HepG2 (cell line): ENCODE results near the gene EIF1. TPM values are rescaled to one million over a fixed set of nuclear protein-coding genes. Genes with fewer than 3 reads are reported as not detected.

Source experiments
- BHLHE40 ChIP-seq: IDR thresholded peaks from 2 replicates; pipeline ENCODE4 v1.6.1; 2011; ENCODE audit warnings: low read length, improper control_type of control experiment
- BRD4 ChIP-seq: sonication (generic); formaldehyde crosslinking; IDR thresholded peaks from 2 replicates; pipeline ENCODE4 v1.4.0; 2020; ENCODE audit warnings: missing genetic modification reagents
- CAMTA2 ChIP-seq: sonication (generic); formaldehyde crosslinking; IDR thresholded peaks from 2 replicates; pipeline ENCODE4 v1.4.0; 2020; ENCODE audit warnings: mild to moderate bottlenecking, missing genetic modification reagents, borderline replicate concordance
- FIP1L1 ChIP-seq: fragments of 200-400 bp; formaldehyde crosslinking; IDR thresholded peaks from 2 replicates; pipeline ENCODE4 v1.6.1; 2018; ENCODE audit warnings: low read depth, mild to moderate bottlenecking, low read length, moderate library complexity, borderline replicate concordance; ENCODE audit not compliant: insufficient read depth
- GMEB2 ChIP-seq: IDR thresholded peaks from 2 replicates; pipeline ENCODE4 v1.6.1; 2016; ENCODE audit warnings: missing biosample characterization, missing genetic modification reagents, low read depth
- GPN1 ChIP-seq: sonication (generic); formaldehyde crosslinking; IDR thresholded peaks from 2 replicates; pipeline ENCODE4 v1.5.1; 2020; ENCODE audit warnings: missing genetic modification reagents, borderline replicate concordance
- ISL2 ChIP-seq: sonication (generic); formaldehyde crosslinking; IDR thresholded peaks from 2 replicates; pipeline ENCODE4 v1.5.0; 2020; ENCODE audit warnings: missing genetic modification reagents
- MEF2D ChIP-seq: sonication (generic); formaldehyde crosslinking; IDR thresholded peaks from 2 replicates; pipeline ENCODE4 v1.5.1; 2020; ENCODE audit warnings: mild to moderate bottlenecking, missing genetic modification reagents
- RFX1 ChIP-seq: fragments of 450-650 bp; IDR thresholded peaks from 2 replicates; pipeline ENCODE4 v1.6.1; 2017
- SNAI1 ChIP-seq: sonication (generic); formaldehyde crosslinking; IDR thresholded peaks from 2 replicates; pipeline ENCODE4 v1.5.0; 2020; ENCODE audit warnings: mild to moderate bottlenecking, missing genetic modification reagents, borderline replicate concordance
- TCF12 ChIP-seq, 2 experiments: fragments of 450-650 bp in 1 of 2; sonication (generic) in 1 of 2; formaldehyde crosslinking in 1 of 2; IDR thresholded peaks; 2 replicates each; pipeline versions ENCODE4 v1.6.1 to v1.8.0; 2017 to 2022; ENCODE audit warnings: antibody characterized with exemption in 1 of 2, mild to moderate bottlenecking in 1 of 2, missing genetic modification reagents in 1 of 2, moderate library complexity in 1 of 2
- ZFP36L2 ChIP-seq: sonication (generic); formaldehyde crosslinking; IDR thresholded peaks from 2 replicates; pipeline ENCODE4 v1.4.0; 2020; ENCODE audit warnings: missing genetic modification reagents
- ZKSCAN1 ChIP-seq: fragments of 150-350 bp; IDR thresholded peaks from 2 replicates; pipeline ENCODE4 v1.6.1; 2014; ENCODE audit warnings: low read length
- ZNF263 ChIP-seq: sonication (generic); formaldehyde crosslinking; IDR thresholded peaks from 2 replicates; pipeline ENCODE4 v1.4.0; 2020; ENCODE audit warnings: missing genetic modification reagents
- ZNF318 ChIP-seq: sonication (generic); formaldehyde crosslinking; IDR thresholded peaks from 2 replicates; pipeline ENCODE4 v1.4.0; 2020; ENCODE audit warnings: mild to moderate bottlenecking, missing genetic modification reagents
- ZNF549 ChIP-seq: sonication (generic); formaldehyde crosslinking; IDR thresholded peaks from 2 replicates; pipeline ENCODE4 v1.5.0; 2020; ENCODE audit warnings: missing genetic modification reagents
- ZNF747 ChIP-seq: sonication (generic); formaldehyde crosslinking; IDR thresholded peaks from 2 replicates; pipeline ENCODE4 v1.8.1; 2023; ENCODE audit warnings: missing genetic modification reagents, mild to moderate bottlenecking, borderline replicate concordance
- ZSCAN12 ChIP-seq: sonication (generic); formaldehyde crosslinking; IDR thresholded peaks from 2 replicates; pipeline ENCODE4 v1.9.0; 2021; ENCODE audit warnings: mild to moderate bottlenecking, missing genetic modification reagents
- polyA plus RNA-seq, 8 experiments: library from polyadenylated mRNA; depleted of rRNA in 3 of 8; stranded (reverse) in 7 of 8; unstranded in 1 of 8; fragments of >200 nt; fragmentation: Illumina TruSeq in 4 of 8; extraction: Trizol in 4 of 8; gene quantifications; 2 replicates each; pipeline versions ENCODE4 v1.2.1 to v1.2.3, GENCODE V29; 2011 to 2016; ENCODE audit warnings: low read depth in 4 of 8, missing spikeins in 1 of 8, mixed read lengths in 1 of 8; ENCODE audit not compliant: insufficient read depth in 1 of 8
- total RNA-seq, 5 experiments: library from RNA; depleted of rRNA; stranded (reverse); fragments of >200 nt; fragmentation: Illumina TruSeq; extraction: Trizol; gene quantifications; 2 replicates each; pipeline ENCODE4 v1.2.3, GENCODE V29; 2016; ENCODE audit warnings: low read depth in 1 of 5
- TF ChIP-seq, protein P1 (sequence below): sonication (generic); formaldehyde crosslinking; IDR thresholded peaks from 2 replicates; pipeline ENCODE4 v1.4.0; 2020; ENCODE audit warnings: mild to moderate bottlenecking, missing genetic modification reagents

Gene EIF1
- total and polyA plus RNA-seq, 2 of the 13 experiments (the other 11 are each of a cell fraction or from before 2014, with no cell fraction given) = 147 to 517 TPM

GRCh38 chr17:41667280-41668041, 21.2 kb upstream of the EIF1 start (continued):
- TF ChIP-seq CAMTA2 (CRISPR knock-in tag) = no peak
- TF ChIP-seq BRD4 = no peak
- TF ChIP-seq ISL2 (CRISPR knock-in tag) = no peak; the same call in 1 of the 2 replicates
- TF ChIP-seq ZKSCAN1 = no peak
- no peak for TF ChIP-seq ZNF318 (CRISPR knock-in tag)
- no peak for TF ChIP-seq ZNF747
- no peak for TF ChIP-seq GPN1 (CRISPR knock-in tag)
- TF ChIP-seq, protein P1, sequence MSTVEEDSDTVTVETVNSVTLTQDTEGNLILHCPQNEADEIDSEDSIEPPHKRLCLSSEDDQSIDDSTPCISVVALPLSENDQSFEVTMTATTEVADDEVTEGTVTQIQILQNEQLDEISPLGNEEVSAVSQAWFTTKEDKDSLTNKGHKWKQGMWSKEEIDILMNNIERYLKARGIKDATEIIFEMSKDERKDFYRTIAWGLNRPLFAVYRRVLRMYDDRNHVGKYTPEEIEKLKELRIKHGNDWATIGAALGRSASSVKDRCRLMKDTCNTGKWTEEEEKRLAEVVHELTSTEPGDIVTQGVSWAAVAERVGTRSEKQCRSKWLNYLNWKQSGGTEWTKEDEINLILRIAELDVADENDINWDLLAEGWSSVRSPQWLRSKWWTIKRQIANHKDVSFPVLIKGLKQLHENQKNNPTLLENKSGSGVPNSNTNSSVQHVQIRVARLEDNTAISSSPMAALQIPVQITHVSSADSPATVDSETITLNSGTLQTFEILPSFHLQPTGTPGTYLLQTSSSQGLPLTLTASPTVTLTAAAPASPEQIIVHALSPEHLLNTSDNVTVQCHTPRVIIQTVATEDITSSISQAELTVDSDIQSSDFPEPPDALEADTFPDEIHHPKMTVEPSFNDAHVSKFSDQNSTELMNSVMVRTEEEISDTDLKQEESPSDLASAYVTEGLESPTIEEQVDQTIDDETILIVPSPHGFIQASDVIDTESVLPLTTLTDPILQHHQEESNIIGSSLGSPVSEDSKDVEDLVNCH (CRISPR knock-in tag) = no peak
- TF ChIP-seq MEF2D = no peak
- TF ChIP-seq TCF12 (IDR thresholded peaks at IDR 0.05) = no peak
- no peak for TF ChIP-seq TCF12 (CRISPR knock-in tag; IDR thresholded peaks at IDR 0.05)
- TF ChIP-seq ZNF263 = no peak
- TF ChIP-seq GMEB2 (CRISPR knock-in tag) = no peak
- no peak for TF ChIP-seq SNAI1 (CRISPR knock-in tag)
- no peak for TF ChIP-seq FIP1L1
- no peak for TF ChIP-seq RFX1
- no peak for TF ChIP-seq ZSCAN12
- no peak for TF ChIP-seq BHLHE40
- no peak for TF ChIP-seq ZFP36L2 (CRISPR knock-in tag)
- TF ChIP-seq ZNF549 (CRISPR knock-in tag) = no peak
